Measurements from ENCODE around the gene STAC. TPM values are rescaled to one million over a fixed set of nuclear protein-coding genes. Genes with fewer than 3 reads are reported as not detected.

STAC gene
- not detected for total RNA-seq

- DNase-seq = no peak
Observed at GRCh38 chr3:36380221-36381031, at the start of gene STAC. Gene STAC, plus strand, starts transcription at chr3:36380504. Its CDS starts 140 bp downstream, at chr3:36380644.

GRCh38 chr3:36332139-36332538 lies 48.2 kb upstream of the STAC start:
- DNase-seq = no peak

- no peak for DNase-seq
Observed at GRCh38 chr3:36362216-36362615, 18.1 kb upstream of the STAC start.

GRCh38 chr3:36362973-36363372 lies 17.3 kb upstream of the STAC start:
- DNase-seq = no peak

GRCh38 chr3:36364260-36364659 lies 16.0 kb upstream of the STAC start:
- DNase-seq = no peak

GRCh38 chr3:36365829-36366228 lies 14.5 kb upstream of the STAC start:
- no peak for DNase-seq

GRCh38 chr3:36366308-36366707 lies 14.0 kb upstream of the STAC start:
- no peak for DNase-seq

GRCh38 chr3:36367912-36368573 lies 12.3 kb upstream of the STAC start:
- no peak for DNase-seq

- DNase-seq = no peak
Observed at GRCh38 chr3:36372534-36372935, 7.8 kb upstream of the STAC start.

GRCh38 chr3:36373084-36373483 lies 7.2 kb upstream of the STAC start:
- DNase-seq = no peak

- no peak for DNase-seq
Observed at GRCh38 chr3:36373666-36374065, 6.6 kb upstream of the STAC start.

- DNase-seq = no peak
Observed at GRCh38 chr3:36379872-36380220, 458 bp upstream of the STAC start.

GRCh38 chr3:36381311-36381956 lies 1.1 kb downstream of the STAC start:
- no peak for DNase-seq

- no peak for DNase-seq
Observed at GRCh38 chr3:36393563-36393962, 13.3 kb downstream of the STAC start.

GRCh38 chr3:36394176-36394575 lies 13.9 kb downstream of the STAC start:
- DNase-seq = no peak

GRCh38 chr3:36397841-36398240 lies 17.5 kb downstream of the STAC start:
- no peak for DNase-seq

- DNase-seq = no peak
Observed at GRCh38 chr3:36399933-36400332, 19.6 kb downstream of the STAC start.

GRCh38 chr3:36401056-36401455 lies 20.8 kb downstream of the STAC start:
- no peak for DNase-seq

- DNase-seq = no peak
Observed at GRCh38 chr3:36403661-36404060, 23.4 kb downstream of the STAC start.

- DNase-seq = no peak
Observed at GRCh38 chr3:36405190-36405589, 24.9 kb downstream of the STAC start.

GRCh38 chr3:36408146-36408545 lies 27.8 kb downstream of the STAC start:
- DNase-seq = no peak

GRCh38 chr3:36409862-36410261 lies 29.6 kb downstream of the STAC start:
- no peak for DNase-seq

- DNase-seq = no peak
Observed at GRCh38 chr3:36411587-36411986, 31.3 kb downstream of the STAC start.

GRCh38 chr3:36416599-36416998 lies 36.3 kb downstream of the STAC start:
- DNase-seq = no peak

Measured in effector CD4-positive, alpha-beta T cell (primary cell).